Natural killer cell (primary cell): ENCODE data around the gene ZNF778. TPM values are rescaled to one million over a fixed set of nuclear protein-coding genes. Genes with fewer than 3 reads are reported as not detected.

Experiments used
- ATAC-seq, 3 donors: fragments of 150-1000 bp in 2 of 3; fragments of 200-7000 bp in 1 of 3; cut with Tn5 transposase; 1 replicate in 1 of 3; 2 replicates in 2 of 3; pipeline ENCODE4 v1.10.0; 2021; ENCODE audit warnings: mild to moderate bottlenecking in 2 of 3, moderate library complexity in 2 of 3
- DNase-seq, 2 donors: peaks; one replicate each; pipeline versions ENCODE4 v3.0.0 to v3.0.0-alpha.2; 2013 to 2021; ENCODE audit warnings: mixed read lengths in 1 of 2
- H3K27ac ChIP-seq: one replicate; pipeline ENCODE4 v1.5.1; 2013; ENCODE audit warnings: mild to moderate bottlenecking, low read length
- H3K27me3 ChIP-seq: one replicate; pipeline ENCODE4 v1.6.1; 2013; ENCODE audit warnings: low read length; ENCODE audit not compliant: control insufficient read depth, insufficient read depth
- H3K36me3 ChIP-seq: one replicate; pipeline ENCODE4 v1.6.1; 2013; ENCODE audit warnings: low read length; ENCODE audit not compliant: control insufficient read depth, insufficient read depth
- H3K4me1 ChIP-seq: one replicate; pipeline ENCODE4 v1.6.1; 2013; ENCODE audit warnings: low read length; ENCODE audit not compliant: control insufficient read depth, insufficient read depth
- H3K4me3 ChIP-seq: one replicate; pipeline ENCODE4 v1.5.1; 2013; ENCODE audit warnings: low read length
- H3K9me3 ChIP-seq: one replicate; pipeline ENCODE4 v1.6.1; 2013; ENCODE audit warnings: low read length; ENCODE audit not compliant: control insufficient read depth, insufficient read depth
- H3K27ac Mint-ChIP-seq, 2 donors: one replicate each; pipeline ENCODE4 v1.8.0; 2022; ENCODE audit warnings: mild to moderate bottlenecking in 2 of 2, mixed read lengths in 2 of 2, moderate library complexity in 1 of 2
- H3K27me3 Mint-ChIP-seq, 2 donors: one replicate each; pipeline ENCODE4 v1.8.0; 2022; ENCODE audit warnings: low read depth in 2 of 2, mixed read lengths in 2 of 2
- H3K36me3 Mint-ChIP-seq: one replicate; pipeline ENCODE4 v1.8.0; 2022; ENCODE audit warnings: mixed read lengths
- H3K4me1 Mint-ChIP-seq, 2 donors: one replicate each; pipeline ENCODE4 v1.8.0; 2022; ENCODE audit warnings: mixed read lengths in 2 of 2
- H3K4me3 Mint-ChIP-seq: one replicate; pipeline ENCODE4 v1.8.0; 2022; ENCODE audit warnings: mild to moderate bottlenecking, moderate library complexity, mixed read lengths
- H3K9me3 Mint-ChIP-seq, 2 donors: one replicate each; pipeline ENCODE4 v1.8.0; 2022; ENCODE audit warnings: mixed read lengths in 2 of 2
- CTCF ChIP-seq: fragments of 200-600 bp; IDR thresholded peaks from one replicate; pipeline ENCODE4 v1.8.0; 2022; ENCODE audit warnings: antibody characterized with exemption
- WGBS: methylation state at CpG from one replicate; pipeline ENCODE4 v1.1.7; 2013; ENCODE audit warnings: missing lambda C conversion rate; ENCODE audit not compliant: insufficient coverage; 5-methylcytosine and 5-hydroxymethylcytosine counted together
- intact Hi-C: fragments of 100-400 bp; cut with micrococcal nuclease; formaldehyde crosslinking; loops from one replicate; pipeline ENCODE4 v1.14.2; 2022
- total RNA-seq, 4 donors: library from RNA; stranded (reverse); fragments of 120-200 nt in 1 of 4; gene quantifications; one replicate each; pipeline versions ENCODE4 v1.2.3 to v1.2.4, GENCODE V29; 2013 to 2022

Gene ZNF778
- total RNA-seq, 3 donors from 2014 or later (not counting 1 experiment from before 2014, with no cell fraction given): 7.0 to 14.1 (median 11.8) TPM

DNA sequence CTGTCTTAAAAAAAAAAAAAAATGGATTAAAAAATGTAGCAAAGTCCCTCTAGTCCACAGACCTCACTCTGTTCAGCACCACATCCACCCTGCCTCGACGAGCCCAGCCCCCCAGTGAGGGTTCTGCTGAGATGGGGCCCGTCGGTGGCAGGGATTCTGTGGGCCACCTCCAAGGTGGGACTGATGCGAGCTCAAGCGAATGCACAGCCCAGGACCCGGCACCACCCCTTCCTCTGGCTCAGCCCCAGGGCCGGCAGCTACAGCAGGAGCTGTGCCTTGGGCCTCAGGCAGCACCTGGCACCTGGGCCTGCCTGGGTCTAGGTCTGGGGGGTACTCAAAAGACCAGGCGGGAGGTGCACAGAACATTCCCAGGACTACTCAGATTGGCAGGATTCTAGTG, 59.5 kb downstream of the ZNF778 start:
- H3K4me3 ChIP-seq: no peak overlapping the region
- intact Hi-C loops: no loop called here
- ATAC-seq (no peak), DNase-seq (no peak)
- 95% methylated on average over 9 of the region's 9 CpGs for WGBS
- Mint-ChIP-seq H3K4me1 (peaks cover 0 to 14% of the 10 kb centered on the region in 2 donors), H3K27ac (no peak overlapping the region), H3K9me3 (no peaks in the 10 kb centered on the region), H3K36me3 (no peaks in the 10 kb centered on the region), H3K27me3 (no peaks in the 10 kb centered on the region), H3K4me3 (no peak overlapping the region)
- no peak for TF ChIP-seq CTCF
- no peak overlapping the region for H3K27ac ChIP-seq
- no peaks in the 10 kb centered on the region for H3K4me1 ChIP-seq
- H3K27me3 ChIP-seq: no peaks in the 10 kb centered on the region
- peaks cover 65% of the 10 kb centered on the region for H3K36me3 ChIP-seq
- H3K9me3 ChIP-seq: no peaks in the 10 kb centered on the region

- no peaks in the 10 kb centered on the region for H3K27me3 Mint-ChIP-seq
- 92% methylated on average over 33 of the region's 33 CpGs for WGBS
- H3K4me3 Mint-ChIP-seq: no peak overlapping the region
- H3K9me3 Mint-ChIP-seq: no peaks in the 10 kb centered on the region
- intact Hi-C loops: no loop called here
- ATAC-seq (no peak), DNase-seq (no peak)
- Histone ChIP-seq H3K9me3 (no peaks in the 10 kb centered on the region), H3K27ac (no peak overlapping the region), H3K27me3 (no peaks in the 10 kb centered on the region), H3K4me3 (no peak overlapping the region), H3K4me1 (no peaks in the 10 kb centered on the region), H3K36me3 (peaks cover 69% of the 10 kb centered on the region)
- H3K27ac Mint-ChIP-seq: no peak overlapping the region
- H3K36me3 Mint-ChIP-seq: no peaks in the 10 kb centered on the region
- no peak for TF ChIP-seq CTCF
- peaks cover 0 to 14% of the 10 kb centered on the region in 2 donors for H3K4me1 Mint-ChIP-seq
Observed at GRCh38 chr16:89277641-89278341, 60.3 kb downstream of the ZNF778 start.

- H3K9me3 ChIP-seq: no peaks in the 10 kb centered on the region
- H3K36me3 Mint-ChIP-seq: no peaks in the 10 kb centered on the region
- no peak for ATAC-seq
- intact Hi-C loops: no loop called here
- no peaks in the 10 kb centered on the region for H3K9me3 Mint-ChIP-seq
- no peaks in the 10 kb centered on the region for H3K4me1 ChIP-seq
- DNase-seq: no peak
- no peak overlapping the region for H3K27ac Mint-ChIP-seq
- no peak overlapping the region for H3K4me3 Mint-ChIP-seq
- H3K4me1 Mint-ChIP-seq: peaks cover 0 to 12% of the 10 kb centered on the region in 2 donors
- H3K4me3 ChIP-seq: no peak overlapping the region
- no peak overlapping the region for H3K27ac ChIP-seq
- no peaks in the 10 kb centered on the region for H3K27me3 Mint-ChIP-seq
- no peaks in the 10 kb centered on the region for H3K27me3 ChIP-seq
- peaks cover 65% of the 10 kb centered on the region for H3K36me3 ChIP-seq
- TF ChIP-seq CTCF: no peak
- WGBS: 96% methylated on average over 36 of the region's 36 CpGs
Observed at GRCh38 chr16:89278441-89279240, 61.1 kb downstream of the ZNF778 start.
